ENCODE measurements around the gene CADPS.

- no peak for TF ChIP-seq CTCF (IDR thresholded peaks at IDR 0.05)
- TF ChIP-seq POLR2A (IDR thresholded peaks at IDR 0.05) = no peak
These were observed 502.0 kb downstream of the CADPS start, which contains the start of gene FEZF2 for GRCh38 chr3:62373215-62373614.
